B cell (primary cell): ENCODE results near the gene IGF1R. TPM values are rescaled to one million over a fixed set of nuclear protein-coding genes. Genes with fewer than 3 reads are reported as not detected.

Source experiments
- ATAC-seq: fragments of 200-7000 bp; cut with Tn5 transposase; one replicate; pipeline ENCODE4 v1.10.0; 2021; ENCODE audit warnings: low read depth, mild to moderate bottlenecking, moderate number of reproducible peaks, moderate library complexity
- CTCF ChIA-PET: fragments of 350-600 bp; sonication (Branson Sonifier 250); formaldehyde crosslinking; loops from one replicate; lab custom pipeline; 2021; ENCODE audit warnings: antibody characterized with exemption, inconsistent platforms; lab: Charles Lee
- POLR2A ChIA-PET: fragments of 350-600 bp; sonication (Branson Sonifier 250); formaldehyde crosslinking; loops from one replicate; lab custom pipeline; 2021; ENCODE audit warnings: antibody characterized with exemption; lab: Charles Lee
- DNase-seq: peaks from one replicate; pipeline ENCODE4 v3.0.0; 2013
- H2AFZ ChIP-seq: 2 replicates; pipeline ENCODE4 v1.6.1; 2012; ENCODE audit warnings: mild to moderate bottlenecking, low read depth, low read length; ENCODE audit not compliant: insufficient read depth, poor library complexity, severe bottlenecking
- H3K27ac ChIP-seq, 2 donors: 1 replicate in 1 of 2; 2 replicates in 1 of 2; pipeline ENCODE4 v1.5.1; 2012 to 2013; ENCODE audit warnings: low read length in 2 of 2, mild to moderate bottlenecking in 2 of 2, moderate library complexity in 1 of 2
- H3K27me3 ChIP-seq, 4 experiments: fragments of 200-600 bp in 1 of 4; sonication (generic) in 1 of 4; replicated peaks in 1 of 4; 1 replicate in 2 of 4; 2 replicates in 2 of 4; pipeline versions ENCODE4 v1.6.1 to v1.7.0; 2013 to 2016; ENCODE audit warnings: low read length in 3 of 4, mild to moderate bottlenecking in 2 of 4, mixed read lengths in 1 of 4, moderate library complexity in 1 of 4; ENCODE audit not compliant: insufficient read depth in 4 of 4, control insufficient read depth in 3 of 4; ENCODE audit errors: control extremely low read depth in 1 of 4
- H3K36me3 ChIP-seq, 2 experiments: replicated peaks in 1 of 2; 1 replicate in 1 of 2; 2 replicates in 1 of 2; pipeline versions ENCODE4 v1.6.1 to v1.7.1; 2013; ENCODE audit warnings: low read length in 1 of 2; ENCODE audit not compliant: insufficient read depth in 2 of 2, control insufficient read depth in 1 of 2; ENCODE audit errors: control extremely low read depth in 1 of 2, extremely low read depth in 1 of 2
- H3K4me1 ChIP-seq, 2 donors: fragments of 200-600 bp in 1 of 2; sonication (generic) in 1 of 2; 1 replicate in 1 of 2; 2 replicates in 1 of 2; pipeline versions ENCODE4 v1.5.1 to v1.6.1; 2013 to 2017; ENCODE audit warnings: low read length in 2 of 2; ENCODE audit not compliant: control insufficient read depth in 2 of 2, insufficient read depth in 2 of 2
- H3K4me2 ChIP-seq: replicated peaks from 2 replicates; pipeline ENCODE3; 2012; ENCODE audit warnings: mild to moderate bottlenecking, low read depth, low read length; ENCODE audit not compliant: poor library complexity, severe bottlenecking
- H3K4me3 ChIP-seq, 5 experiments: fragments of 200-600 bp in 1 of 5; sonication (generic) in 1 of 5; 1 replicate in 3 of 5; 2 replicates in 2 of 5; pipeline versions ENCODE4 v1.5.1 to v1.7.0; 2011 to 2016; ENCODE audit warnings: low read length in 4 of 5, mild to moderate bottlenecking in 4 of 5, low read depth in 2 of 5, control low read depth in 1 of 5, moderate library complexity in 1 of 5; ENCODE audit not compliant: insufficient read depth in 1 of 5; ENCODE audit errors: control extremely low read depth in 1 of 5, extremely low read depth in 1 of 5
- H3K79me2 ChIP-seq: fragments of 200-600 bp; sonication (generic); one replicate; pipeline ENCODE4 v1.6.0; 2016; ENCODE audit warnings: low read length; ENCODE audit not compliant: control insufficient read depth, insufficient read depth
- H3K9ac ChIP-seq: fragments of 200-600 bp; sonication (generic); 2 replicates; pipeline ENCODE4 v1.6.1; 2017; ENCODE audit warnings: mild to moderate bottlenecking, low read length, moderate library complexity
- H3K9me3 ChIP-seq, 3 donors: one replicate each; pipeline versions ENCODE4 v1.6.1 to v1.7.1; 2013; ENCODE audit warnings: low read length in 2 of 3; ENCODE audit not compliant: control insufficient read depth in 2 of 3, insufficient read depth in 1 of 3; ENCODE audit errors: control extremely low read depth in 1 of 3
- H4K20me1 ChIP-seq: 2 replicates; pipeline ENCODE4 v1.6.0; 2012; ENCODE audit warnings: mild to moderate bottlenecking, low read length; ENCODE audit not compliant: insufficient read depth, control insufficient read depth, poor library complexity, severe bottlenecking
- H3K27ac Mint-ChIP-seq: one replicate; pipeline ENCODE4 v1.8.0; 2021; ENCODE audit warnings: mixed read lengths
- H3K27me3 Mint-ChIP-seq: one replicate; pipeline ENCODE4 v1.8.0; 2021; ENCODE audit warnings: mixed read lengths
- H3K4me1 Mint-ChIP-seq: one replicate; pipeline ENCODE4 v1.8.0; 2021; ENCODE audit warnings: mixed read lengths
- H3K4me3 Mint-ChIP-seq: one replicate; pipeline ENCODE4 v1.8.0; 2021; ENCODE audit warnings: mixed read lengths
- H3K9me3 Mint-ChIP-seq: one replicate; pipeline ENCODE4 v1.8.0; 2022; ENCODE audit warnings: mixed read lengths; ENCODE audit not compliant: insufficient read depth
- CTCF ChIP-seq: fragments of 200-600 bp; IDR thresholded peaks from one replicate; pipeline ENCODE4 v1.8.0; 2022; ENCODE audit warnings: antibody characterized with exemption, mild to moderate bottlenecking
- EZH2 ChIP-seq: IDR thresholded peaks from 2 replicates; pipeline ENCODE4 v1.6.1; 2012; ENCODE audit warnings: borderline replicate concordance, low read depth, mild to moderate bottlenecking, moderate library complexity, low read length; ENCODE audit not compliant: insufficient read depth, poor library complexity, severe bottlenecking
- WGBS: methylation state at CpG from one replicate; pipeline ENCODE4 v1.1.5; 2013; ENCODE audit warnings: missing lambda C conversion rate; ENCODE audit not compliant: insufficient coverage; 5-methylcytosine and 5-hydroxymethylcytosine counted together
- intact Hi-C: fragments of 100-400 bp; cut with micrococcal nuclease; formaldehyde crosslinking; loops from one replicate; pipeline ENCODE4 v1.10.0; 2022
- polyA plus RNA-seq: library from polyadenylated mRNA; depleted of rRNA; stranded (reverse); fragments of >200 nt; gene quantifications from 2 replicates; pipeline ENCODE4 v1.2.3, GENCODE V29; 2012
- total RNA-seq, 2 donors: library from RNA; stranded (reverse); fragments of 120-200 nt in 1 of 2; gene quantifications; 1 replicate in 1 of 2; 2 replicates in 1 of 2; pipeline versions ENCODE4 v1.2.3 to v1.2.4, GENCODE V29; 2013 to 2022

The IGF1R gene
- total and polyA plus RNA-seq, 2 donors (not counting 1 experiment from before 2014, with no cell fraction given) = 5.4 to 23.1 TPM

- Histone ChIP-seq H3K9ac (no peak overlapping the region), H3K4me3 (no peak overlapping the region), H3K4me2 (no peak overlapping the region), H3K9me3 (no peaks in the 10 kb centered on the region), H2AFZ (no peak overlapping the region), H3K27me3 (no peaks in the 10 kb centered on the region), H3K27ac (no peak overlapping the region), H3K79me2 (peaks cover 9% of the 10 kb centered on the region), H4K20me1 (no peaks in the 10 kb centered on the region), H3K4me1 (peaks cover 7 to 11% of the 10 kb centered on the region in 2 donors), H3K36me3 (no peaks in the 10 kb centered on the region)
- DNase-seq = no peak
- Mint-ChIP-seq H3K4me1 (peaks cover 9% of the 10 kb centered on the region), H3K27me3 (peaks cover 11% of the 10 kb centered on the region), H3K9me3 (no peaks in the 10 kb centered on the region), H3K4me3 (no peak overlapping the region), H3K27ac (no peak overlapping the region)
- ChIA-PET POLR2A (no interaction called here), CTCF (no interaction called here)
- intact Hi-C loops = no loop called here
- no peak for TF ChIP-seq CTCF
- no peak for TF ChIP-seq EZH2
- 89% methylated on average over 3 of the region's 4 CpGs for WGBS
- no peak for ATAC-seq
Measured at GRCh38 chr15:98771541-98771940, 123.2 kb downstream of the IGF1R start.

GRCh38 chr15:98772895-98773294 lies 124.6 kb downstream of the IGF1R start:
- no peaks in the 10 kb centered on the region for H3K9me3 ChIP-seq
- H3K4me3 ChIP-seq = no peak overlapping the region
- no peaks in the 10 kb centered on the region for H3K36me3 ChIP-seq
- H3K27ac Mint-ChIP-seq = no peak overlapping the region
- ChIA-PET POLR2A (no interaction called here), CTCF (interaction anchor here (0.5 kb wide), 1 partner anchor 86 kb away, joined by 3 read pairs; no protein-coding TSS in a partner anchor)
- intact Hi-C loops = no loop called here
- H3K9ac ChIP-seq = no peak overlapping the region
- H3K4me1 ChIP-seq = peaks cover 9 to 24% of the 10 kb centered on the region in 2 donors
- peaks cover 5% of the 10 kb centered on the region for H3K79me2 ChIP-seq
- no peaks in the 10 kb centered on the region for H3K9me3 Mint-ChIP-seq
- H4K20me1 ChIP-seq = no peaks in the 10 kb centered on the region
- peaks cover 12% of the 10 kb centered on the region for H3K27me3 Mint-ChIP-seq
- no peak overlapping the region for H2AFZ ChIP-seq
- no peak for TF ChIP-seq EZH2
- TF ChIP-seq CTCF = no peak
- H3K4me2 ChIP-seq = no peak overlapping the region
- no peak overlapping the region for H3K27ac ChIP-seq
- H3K4me1 Mint-ChIP-seq = peaks cover 15% of the 10 kb centered on the region
- H3K4me3 Mint-ChIP-seq = no peak overlapping the region
- WGBS = 69% methylated on average over 3 of the region's 3 CpGs
- no peak for DNase-seq
- no peaks in the 10 kb centered on the region for H3K27me3 ChIP-seq
- no peak for ATAC-seq
